Measurements from ENCODE around the gene BAZ2B.

DNA sequence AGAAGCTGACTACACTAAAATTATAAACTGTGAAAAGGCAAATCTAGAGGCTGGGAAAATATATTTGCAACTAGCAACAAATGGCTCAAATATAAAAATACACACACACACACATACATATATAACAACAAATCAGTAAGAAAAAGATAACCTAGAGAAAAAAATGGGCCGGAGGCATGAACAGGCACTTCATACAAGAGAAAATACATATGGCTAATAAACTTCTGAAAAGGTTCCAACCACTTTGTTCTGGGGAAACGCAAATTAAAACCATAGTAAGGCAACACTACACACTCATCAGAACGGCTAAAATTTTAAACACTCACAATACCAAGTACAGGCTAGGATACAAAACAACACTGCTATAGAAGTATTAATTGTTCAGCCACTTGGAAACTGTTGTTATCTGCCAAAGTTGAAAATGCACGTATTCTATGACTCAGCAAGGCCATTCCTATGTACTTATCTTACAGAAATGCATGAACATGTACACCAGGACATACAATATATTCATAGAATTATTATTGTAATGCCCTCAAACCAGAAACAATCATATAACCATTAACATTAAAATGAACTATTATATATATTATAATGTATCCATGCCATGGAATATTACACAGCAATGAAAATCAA is 345.5 kb downstream of the BAZ2B start:
- TF ChIP-seq, protein P1, sequence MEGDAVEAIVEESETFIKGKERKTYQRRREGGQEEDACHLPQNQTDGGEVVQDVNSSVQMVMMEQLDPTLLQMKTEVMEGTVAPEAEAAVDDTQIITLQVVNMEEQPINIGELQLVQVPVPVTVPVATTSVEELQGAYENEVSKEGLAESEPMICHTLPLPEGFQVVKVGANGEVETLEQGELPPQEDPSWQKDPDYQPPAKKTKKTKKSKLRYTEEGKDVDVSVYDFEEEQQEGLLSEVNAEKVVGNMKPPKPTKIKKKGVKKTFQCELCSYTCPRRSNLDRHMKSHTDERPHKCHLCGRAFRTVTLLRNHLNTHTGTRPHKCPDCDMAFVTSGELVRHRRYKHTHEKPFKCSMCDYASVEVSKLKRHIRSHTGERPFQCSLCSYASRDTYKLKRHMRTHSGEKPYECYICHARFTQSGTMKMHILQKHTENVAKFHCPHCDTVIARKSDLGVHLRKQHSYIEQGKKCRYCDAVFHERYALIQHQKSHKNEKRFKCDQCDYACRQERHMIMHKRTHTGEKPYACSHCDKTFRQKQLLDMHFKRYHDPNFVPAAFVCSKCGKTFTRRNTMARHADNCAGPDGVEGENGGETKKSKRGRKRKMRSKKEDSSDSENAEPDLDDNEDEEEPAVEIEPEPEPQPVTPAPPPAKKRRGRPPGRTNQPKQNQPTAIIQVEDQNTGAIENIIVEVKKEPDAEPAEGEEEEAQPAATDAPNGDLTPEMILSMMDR (IDR thresholded peaks at IDR 0.05): no peak
- no peak for TF ChIP-seq POLR2A (IDR thresholded peaks at IDR 0.05)

Data from adrenal gland (tissue), 5 donors.